Mesodermal cell (in vitro differentiated cells): ENCODE results near the gene RASGRF1.
A peak's percentile ranks its signal among the peaks of the same experiment; 100 is the strongest.

Experiments used
- H3K27ac ChIP-seq: 2 replicates; pipeline ENCODE4 v1.7.0; 2013; ENCODE audit warnings: mild to moderate bottlenecking, low read depth, low read length, moderate library complexity; ENCODE audit not compliant: severe bottlenecking
- H3K36me3 ChIP-seq: 2 replicates; pipeline ENCODE4 v1.7.1; 2013; ENCODE audit warnings: mild to moderate bottlenecking, low read length, moderate library complexity; ENCODE audit not compliant: control insufficient read depth, insufficient read depth
- H3K4me1 ChIP-seq: one replicate; pipeline ENCODE4 v1.7.1; 2013; ENCODE audit warnings: mild to moderate bottlenecking, low read length; ENCODE audit not compliant: insufficient read depth, control insufficient read depth, poor library complexity, severe bottlenecking
- H3K4me3 ChIP-seq: 2 replicates; pipeline ENCODE4 v1.7.0; 2013; ENCODE audit warnings: low read length, control low read depth, mild to moderate bottlenecking; ENCODE audit not compliant: insufficient read depth, poor library complexity, severe bottlenecking; ENCODE audit errors: extremely low read depth
- H3K9me3 ChIP-seq: 2 replicates; pipeline ENCODE4 v1.7.1; 2013; ENCODE audit warnings: mild to moderate bottlenecking, low read length, moderate library complexity; ENCODE audit not compliant: control insufficient read depth
- WGBS, 2 experiments: methylation state at CpG; one replicate each; pipeline ENCODE4 v1.1.5; 2013; ENCODE audit warnings: missing lambda C conversion rate in 2 of 2; ENCODE audit not compliant: insufficient coverage in 2 of 2; 5-methylcytosine and 5-hydroxymethylcytosine counted together

Gene RASGRF1

GRCh38 chr15:78951841-78952238 is 138.7 kb downstream of the RASGRF1 start:
- no peak overlapping the region for H3K27ac ChIP-seq
- H3K9me3 ChIP-seq: no peaks in the 10 kb centered on the region
- H3K4me3 ChIP-seq: no peak overlapping the region
- 73 to 90% methylated on average over 1 to 4 of the region's 4 CpGs for WGBS, 2 experiments
- no peaks in the 10 kb centered on the region for H3K36me3 ChIP-seq
- peaks cover 10% of the 10 kb centered on the region for H3K4me1 ChIP-seq

- Histone ChIP-seq H3K27ac (no peak overlapping the region), H3K4me3 (no peak overlapping the region), H3K9me3 (no peaks in the 10 kb centered on the region), H3K36me3 (no peaks in the 10 kb centered on the region), H3K4me1 (peaks cover 10% of the 10 kb centered on the region)
- 84 to 88% methylated on average over 7 to 9 of the region's 10 CpGs for WGBS, 2 experiments
Measured at GRCh38 chr15:78950902-78951840, 139.4 kb downstream of the RASGRF1 start.

GRCh38 chr15:78950343-78950742 is 140.2 kb downstream of the RASGRF1 start:
- Histone ChIP-seq H3K27ac (no peak overlapping the region), H3K9me3 (no peaks in the 10 kb centered on the region), H3K4me1 (peaks cover 10% of the 10 kb centered on the region), H3K36me3 (no peaks in the 10 kb centered on the region), H3K4me3 (no peak overlapping the region)
- 92 to 100% methylated on average over 5 of the region's 9 CpGs for WGBS, 2 experiments

- no peak overlapping the region for H3K4me3 ChIP-seq
- no peak overlapping the region for H3K27ac ChIP-seq
- no peaks in the 10 kb centered on the region for H3K9me3 ChIP-seq
- H3K36me3 ChIP-seq: no peaks in the 10 kb centered on the region
- 0% methylated on average over 1 of the region's 1 CpG for WGBS, 2 experiments
- H3K4me1 ChIP-seq: peaks cover 10% of the 10 kb centered on the region
Measured at GRCh38 chr15:78949461-78949860, 141.1 kb downstream of the RASGRF1 start.

- Histone ChIP-seq H3K4me1 (peaks cover 10% of the 10 kb centered on the region), H3K9me3 (no peaks in the 10 kb centered on the region), H3K4me3 (no peak overlapping the region), H3K27ac (no peak overlapping the region), H3K36me3 (no peaks in the 10 kb centered on the region)
- 95 to 100% methylated on average over 2 to 4 of the region's 5 CpGs for WGBS, 2 experiments
Measured at GRCh38 chr15:78947506-78947905, 143.1 kb downstream of the RASGRF1 start.

- H3K36me3 ChIP-seq: no peaks in the 10 kb centered on the region
- no peak overlapping the region for H3K27ac ChIP-seq
- no peak overlapping the region for H3K4me3 ChIP-seq
- WGBS, 2 experiments: 100% methylated on average over 1 of the region's 5 CpGs
- peaks cover 5% of the 10 kb centered on the region for H3K4me1 ChIP-seq
- H3K9me3 ChIP-seq: no peaks in the 10 kb centered on the region
Measured at GRCh38 chr15:78946493-78946892, 144.1 kb downstream of the RASGRF1 start.

- Histone ChIP-seq H3K36me3 (no peaks in the 10 kb centered on the region), H3K4me1 (no peaks in the 10 kb centered on the region), H3K9me3 (no peaks in the 10 kb centered on the region), H3K27ac (no peak within 1 kb of the TSS), H3K4me3 (peak within 1 kb of the TSS; percentile 33)
- WGBS, 2 experiments: 1 to 2% methylated on average over 47 to 58 of the region's 71 CpGs
Measured at GRCh38 chr15:78944669-78945407, 145.7 kb downstream of the RASGRF1 start, which contains the start of gene CTSH. TSS of gene CTSH (minus strand) at chr15:78945046. CDS start at chr15:78944981, 65 bp downstream.

GRCh38 chr15:78944202-78944625 is 146.4 kb downstream of the RASGRF1 start:
- peak overlapping the region; percentile 33 for H3K4me3 ChIP-seq
- no peaks in the 10 kb centered on the region for H3K9me3 ChIP-seq
- H3K4me1 ChIP-seq: no peaks in the 10 kb centered on the region
- H3K27ac ChIP-seq: no peak overlapping the region
- WGBS, 2 experiments: 62 to 68% methylated on average over 10 to 12 of the region's 12 CpGs
- no peaks in the 10 kb centered on the region for H3K36me3 ChIP-seq

GRCh38 chr15:78943692-78944091 is 146.9 kb downstream of the RASGRF1 start:
- H3K27ac ChIP-seq: no peak overlapping the region
- no peak overlapping the region for H3K4me3 ChIP-seq
- WGBS, 2 experiments: 80 to 91% methylated on average over 5 to 6 of the region's 7 CpGs
- no peaks in the 10 kb centered on the region for H3K36me3 ChIP-seq
- H3K9me3 ChIP-seq: no peaks in the 10 kb centered on the region
- no peaks in the 10 kb centered on the region for H3K4me1 ChIP-seq

- Histone ChIP-seq H3K4me3 (no peak overlapping the region), H3K9me3 (no peaks in the 10 kb centered on the region), H3K36me3 (no peaks in the 10 kb centered on the region), H3K4me1 (no peaks in the 10 kb centered on the region), H3K27ac (no peak overlapping the region)
- WGBS, 2 experiments: 78 to 87% methylated on average over 4 of the region's 4 CpGs
Measured at GRCh38 chr15:78942741-78943140, 147.8 kb downstream of the RASGRF1 start.
